LNCaP clone FGC (cell line): Measurements from ENCODE around the gene VPS4B.
"Not testable (repeated sequence)": the region's sequence is repeated elsewhere in the genome, so short reads cannot be mapped to it uniquely, and the experiment has no call there.

ENCODE experiments used
- DNase-seq: peaks from one replicate; pipeline ENCODE4 v3.0.0-alpha.2; 2011; ENCODE audit warnings: low read depth
- H3K4me3 ChIP-seq: 2 replicates; pipeline ENCODE4 v1.5.1; 2011; ENCODE audit warnings: mild to moderate bottlenecking, low read depth, low read length, control low read depth
- TF ChIP-seq, protein P1 (sequence below): IDR thresholded peaks from 2 replicates; pipeline ENCODE4 v1.5.1; 2012; ENCODE audit warnings: mild to moderate bottlenecking; ENCODE audit not compliant: control insufficient read depth, insufficient read depth; ENCODE audit errors: extremely low read depth

VPS4B gene

DNA sequence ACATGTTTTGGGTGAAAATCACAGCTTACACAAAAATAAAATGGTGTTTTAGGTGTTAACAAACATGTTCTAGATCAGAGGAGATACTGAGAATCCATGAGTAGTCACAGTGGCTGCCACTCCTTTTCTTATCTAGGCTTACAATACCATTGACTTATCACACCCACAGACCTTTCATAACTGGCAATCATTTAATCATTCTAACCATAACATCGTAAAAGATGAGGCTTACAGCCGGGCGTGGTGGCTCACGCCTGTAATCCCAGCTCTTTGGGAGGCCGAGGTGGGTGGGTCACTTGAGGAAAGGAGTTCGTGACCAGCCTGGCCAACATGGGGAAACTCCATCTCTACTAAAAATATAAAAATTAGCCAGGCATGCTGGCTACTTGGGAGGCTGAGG lies 35.7 kb upstream of the VPS4B start:
- TF ChIP-seq, protein P1, sequence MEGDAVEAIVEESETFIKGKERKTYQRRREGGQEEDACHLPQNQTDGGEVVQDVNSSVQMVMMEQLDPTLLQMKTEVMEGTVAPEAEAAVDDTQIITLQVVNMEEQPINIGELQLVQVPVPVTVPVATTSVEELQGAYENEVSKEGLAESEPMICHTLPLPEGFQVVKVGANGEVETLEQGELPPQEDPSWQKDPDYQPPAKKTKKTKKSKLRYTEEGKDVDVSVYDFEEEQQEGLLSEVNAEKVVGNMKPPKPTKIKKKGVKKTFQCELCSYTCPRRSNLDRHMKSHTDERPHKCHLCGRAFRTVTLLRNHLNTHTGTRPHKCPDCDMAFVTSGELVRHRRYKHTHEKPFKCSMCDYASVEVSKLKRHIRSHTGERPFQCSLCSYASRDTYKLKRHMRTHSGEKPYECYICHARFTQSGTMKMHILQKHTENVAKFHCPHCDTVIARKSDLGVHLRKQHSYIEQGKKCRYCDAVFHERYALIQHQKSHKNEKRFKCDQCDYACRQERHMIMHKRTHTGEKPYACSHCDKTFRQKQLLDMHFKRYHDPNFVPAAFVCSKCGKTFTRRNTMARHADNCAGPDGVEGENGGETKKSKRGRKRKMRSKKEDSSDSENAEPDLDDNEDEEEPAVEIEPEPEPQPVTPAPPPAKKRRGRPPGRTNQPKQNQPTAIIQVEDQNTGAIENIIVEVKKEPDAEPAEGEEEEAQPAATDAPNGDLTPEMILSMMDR: no peak
- DNase-seq: no peak
- H3K4me3 ChIP-seq: no peak overlapping the region

DNA sequence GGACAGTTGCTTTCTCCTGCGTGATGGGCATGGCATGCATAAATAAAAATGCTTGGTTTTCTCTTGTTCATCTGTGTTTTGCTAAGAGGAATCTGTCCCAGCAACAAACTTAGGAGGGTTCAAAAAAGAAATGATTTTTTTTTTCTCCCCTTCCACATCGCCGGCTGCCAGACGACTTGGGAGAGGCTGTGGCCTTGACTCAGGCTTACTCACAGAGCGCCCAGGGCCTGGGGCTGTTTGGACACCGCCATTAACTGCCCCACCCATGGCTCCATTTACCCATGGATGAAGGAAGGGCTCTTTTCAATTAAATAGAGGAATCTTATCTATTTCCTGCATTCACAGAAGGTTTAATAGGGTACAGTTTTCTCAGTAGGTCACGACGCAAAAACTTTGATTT lies 32.2 kb upstream of the VPS4B start:
- TF ChIP-seq, protein P1: no peak
- no peak for DNase-seq
- H3K4me3 ChIP-seq: no peak overlapping the region

DNA sequence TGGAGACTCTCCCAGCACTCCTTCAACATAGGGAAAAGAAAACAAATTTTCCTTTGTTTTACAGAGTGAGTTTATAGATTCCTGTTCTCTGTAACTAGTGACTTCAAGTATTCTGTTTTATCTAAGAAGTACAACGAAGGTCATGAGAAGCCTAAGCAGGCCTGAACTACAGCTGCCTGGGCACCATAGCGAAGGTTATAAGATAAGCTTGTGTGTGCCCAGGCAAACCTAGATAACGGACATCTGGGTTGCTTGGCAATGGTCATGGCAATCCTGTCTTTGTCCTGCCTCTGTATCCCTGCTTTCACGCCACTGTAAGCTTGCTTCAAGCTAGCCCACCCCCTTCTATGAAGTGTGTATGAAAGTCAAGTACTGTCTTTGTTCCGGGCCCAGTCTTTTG lies 30.5 kb upstream of the VPS4B start:
- H3K4me3 ChIP-seq, DNase-seq: not testable (repeated sequence)

DNA sequence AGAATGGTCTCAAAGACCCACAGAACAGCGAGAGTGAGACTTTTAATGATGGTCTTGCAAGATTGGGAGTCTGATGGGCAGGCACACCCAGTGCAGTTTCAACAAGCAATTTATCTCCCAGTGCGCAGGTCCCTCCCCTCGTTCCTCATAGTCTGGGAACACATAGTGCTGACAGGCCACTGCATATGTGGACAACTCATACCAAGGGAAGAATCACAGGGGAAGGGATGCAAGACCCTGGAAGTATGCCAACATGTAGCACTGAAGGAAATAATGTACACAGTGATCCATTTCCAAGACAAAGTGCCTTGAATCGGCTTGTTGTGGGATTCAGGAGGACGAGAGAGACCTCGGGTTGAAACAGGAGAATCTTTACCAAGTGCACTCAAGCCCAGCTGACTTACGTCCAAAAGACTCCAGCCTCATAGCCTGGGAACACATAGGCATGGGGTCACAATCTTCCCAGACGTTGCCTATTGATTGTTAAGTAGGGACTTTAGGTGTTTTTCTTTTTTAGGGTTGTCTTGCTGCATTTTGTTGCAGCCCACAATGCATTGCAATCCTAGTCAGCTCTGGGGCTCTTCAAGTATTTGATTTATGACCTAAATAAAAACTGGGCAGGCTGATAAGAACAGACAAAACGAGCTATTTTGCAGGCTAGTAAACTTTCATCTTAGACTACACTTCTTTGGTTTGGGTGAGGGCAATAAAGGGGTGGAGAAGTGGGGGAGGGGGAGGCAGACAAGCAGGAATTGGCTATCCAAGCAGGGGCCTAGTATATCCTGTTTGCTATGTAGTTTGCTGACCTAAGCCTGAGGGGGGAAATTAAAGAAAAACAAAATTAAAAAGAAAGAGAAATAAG lies 29.8 kb upstream of the VPS4B start:
- H3K4me3 ChIP-seq: no peak overlapping the region
- no peak for DNase-seq
- TF ChIP-seq, protein P1: no peak

DNA sequence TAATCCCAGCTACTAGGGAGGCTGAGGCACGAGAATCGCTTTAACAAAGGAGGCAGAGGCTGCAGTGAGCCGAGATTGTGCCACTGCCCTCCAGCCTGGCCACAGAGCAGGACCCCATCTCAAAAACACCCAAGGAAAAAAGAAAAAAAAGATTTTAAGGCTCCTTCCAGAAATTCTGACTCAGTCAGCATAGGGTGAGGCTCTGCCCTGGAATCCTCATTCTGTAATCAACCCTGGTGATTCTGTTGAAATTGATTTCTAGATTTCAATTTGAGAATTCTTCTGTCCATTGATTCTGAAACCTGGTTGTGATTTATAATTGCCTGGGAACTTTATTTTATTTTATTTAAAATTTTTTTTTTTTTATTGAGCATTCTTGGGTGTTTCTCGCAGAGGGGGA lies 27.1 kb upstream of the VPS4B start:
- H3K4me3 ChIP-seq: no peak overlapping the region
- DNase-seq: no peak
- TF ChIP-seq, protein P1: no peak

DNA sequence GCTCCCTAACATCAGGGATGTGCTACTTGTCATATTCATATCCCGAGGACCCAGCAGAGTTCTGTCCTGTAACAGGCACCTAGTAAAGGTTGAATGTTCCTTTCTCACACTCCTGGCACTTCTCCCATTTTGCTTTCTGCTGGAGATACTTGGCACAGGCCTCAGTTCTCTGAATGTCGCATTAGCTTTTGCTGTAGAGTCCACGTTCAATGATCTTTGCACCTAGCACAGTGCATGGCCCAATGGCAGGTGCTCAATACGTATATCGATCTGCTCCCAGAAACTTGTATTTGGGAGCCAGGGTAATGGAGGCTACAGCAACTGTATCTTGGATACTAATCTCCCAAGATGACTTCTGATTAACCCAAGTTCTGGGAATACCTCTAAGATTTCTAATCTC lies 24.8 kb upstream of the VPS4B start:
- H3K4me3 ChIP-seq: no peak overlapping the region
- TF ChIP-seq, protein P1: no peak
- no peak for DNase-seq

DNA sequence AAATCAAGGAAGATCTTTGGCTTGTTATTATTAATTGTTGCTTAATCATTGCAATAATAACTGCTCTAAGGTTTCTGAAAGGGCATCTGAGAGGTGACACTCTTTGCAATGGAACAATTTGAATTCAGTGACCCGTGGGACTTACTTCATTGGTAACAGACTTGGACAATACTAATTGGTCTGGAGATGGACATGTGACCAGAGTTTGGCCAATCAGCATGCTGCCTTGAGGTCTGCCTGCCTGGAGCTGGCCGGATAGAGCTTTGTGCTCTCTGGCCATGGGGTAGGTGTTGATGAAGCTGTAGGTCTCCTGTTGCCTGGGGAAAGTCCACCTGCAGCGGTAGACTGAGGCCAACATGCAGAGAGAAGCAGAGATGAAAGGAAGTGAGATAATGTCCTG lies 24.0 kb upstream of the VPS4B start:
- TF ChIP-seq, protein P1: no peak
- no peak overlapping the region for H3K4me3 ChIP-seq
- no peak for DNase-seq
